DOHH2 (cell line): ENCODE results near the gene NEK2.

Experiments
- CTCF ChIP-seq: fragments of 200-600 bp; sonication (generic); IDR thresholded peaks from one replicate; pipeline ENCODE4 v1.5.1; 2014; ENCODE audit warnings: antibody characterized with exemption, mild to moderate bottlenecking, low read depth, low read length; ENCODE audit not compliant: poor library complexity, severe bottlenecking
- EZH2phosphoT487 ChIP-seq: fragments of 200-600 bp; sonication (generic); IDR thresholded peaks from 2 replicates; pipeline ENCODE4 v1.6.1; 2017; ENCODE audit warnings: borderline replicate concordance, mild to moderate bottlenecking, antibody characterized with exemption, low read length, moderate library complexity, mixed read lengths

- no peak for TF ChIP-seq CTCF
- no peak for TF ChIP-seq EZH2phosphoT487
Measured at GRCh38 chr1:211613108-211613947, 62.1 kb downstream of the NEK2 start.
